Upper lobe of left lung (tissue), 4 donors: ENCODE measurements around the gene TOX2.

Source experiments
- EP300 ChIP-seq, 4 donors: sonication (generic); formaldehyde crosslinking; IDR thresholded peaks; one replicate each; pipeline ENCODE4 v1.5.1; 2017; ENCODE audit warnings: antibody characterized with exemption in 4 of 4, control low read depth in 2 of 4
- POLR2AphosphoS5 ChIP-seq, 2 donors: sonication (generic); formaldehyde crosslinking; IDR thresholded peaks; one replicate each; pipeline ENCODE4 v1.5.1; 2017; ENCODE audit warnings: antibody characterized with exemption in 2 of 2

- TF ChIP-seq POLR2AphosphoS5 (IDR thresholded peaks at IDR 0.05) (no peak), EP300 (IDR thresholded peaks at IDR 0.05) (no peak)
Observed at GRCh38 chr20:44033344-44033743, 118.7 kb downstream of the TOX2 start.
